ENCODE results near the gene FAM221A.

FAM221A gene

GRCh38 chr7:23679898-23680413, at the start of gene FAM221A:
Gene FAM221A (plus strand): TSS chr7:23680199. CDS start chr7:23680219, 20 bp downstream.
- peak; percentile 62 to 91 for DNase-seq (ENCODE audit: low read depth in 1 of 2, low spot score in 1 of 2)
- in situ Hi-C loops (cut with HindIII; ENCODE audit: low pct_unique_long_range_greater_than_20kb, low sequenced_read_pairs) = no loop called here
- TF ChIP-seq JUND (IDR thresholded peaks at IDR 0.05; ENCODE audit: low read depth) = no peak

GRCh38 chr7:23633417-23633816, 46.6 kb upstream of the FAM221A start:
- DNase-seq (ENCODE audit: low read depth in 1 of 2, low spot score in 1 of 2) = no peak
- in situ Hi-C loops (cut with HindIII; ENCODE audit: low pct_unique_long_range_greater_than_20kb, low sequenced_read_pairs) = no loop called here

GRCh38 chr7:23645822-23646221, 34.2 kb upstream of the FAM221A start:
- no peak for TF ChIP-seq JUND (IDR thresholded peaks at IDR 0.05; ENCODE audit: low read depth)

More at GRCh38 chr7:23633417-23633816, 46.6 kb upstream of the FAM221A start:
- no peak for TF ChIP-seq JUND (IDR thresholded peaks at IDR 0.05; ENCODE audit: low read depth)

GRCh38 chr7:23653942-23654341, 26.1 kb upstream of the FAM221A start:
- no peak for TF ChIP-seq JUND (IDR thresholded peaks at IDR 0.05; ENCODE audit: low read depth)
- in situ Hi-C loops (cut with HindIII; ENCODE audit: low pct_unique_long_range_greater_than_20kb, low sequenced_read_pairs) = no loop called here

More at GRCh38 chr7:23645822-23646221, 34.2 kb upstream of the FAM221A start:
- in situ Hi-C loops (cut with HindIII; ENCODE audit: low pct_unique_long_range_greater_than_20kb, low sequenced_read_pairs) = no loop called here
- DNase-seq (ENCODE audit: low read depth in 1 of 2, low spot score in 1 of 2) = peak in 1 of 2 experiments; percentile 11

GRCh38 chr7:23654508-23654907, 25.5 kb upstream of the FAM221A start:
- peak; percentile 26 to 67 for DNase-seq (ENCODE audit: low read depth in 1 of 2, low spot score in 1 of 2)
- in situ Hi-C loops (cut with HindIII; ENCODE audit: low pct_unique_long_range_greater_than_20kb, low sequenced_read_pairs) = no loop called here
- no peak for TF ChIP-seq JUND (IDR thresholded peaks at IDR 0.05; ENCODE audit: low read depth)

More at GRCh38 chr7:23653942-23654341, 26.1 kb upstream of the FAM221A start:
- peak in 1 of 2 experiments; percentile 18 for DNase-seq (ENCODE audit: low read depth in 1 of 2, low spot score in 1 of 2)

GRCh38 chr7:23655433-23655832, 24.6 kb upstream of the FAM221A start:
- no peak for TF ChIP-seq JUND (IDR thresholded peaks at IDR 0.05; ENCODE audit: low read depth)
- in situ Hi-C loops (cut with HindIII; ENCODE audit: low pct_unique_long_range_greater_than_20kb, low sequenced_read_pairs) = no loop called here
- DNase-seq (ENCODE audit: low read depth in 1 of 2, low spot score in 1 of 2) = no peak

GRCh38 chr7:23658831-23659427, 21.1 kb upstream of the FAM221A start:
- in situ Hi-C loops (cut with HindIII; ENCODE audit: low pct_unique_long_range_greater_than_20kb, low sequenced_read_pairs) = no loop called here
- DNase-seq (ENCODE audit: low read depth in 1 of 2, low spot score in 1 of 2) = no peak
- no peak for TF ChIP-seq JUND (IDR thresholded peaks at IDR 0.05; ENCODE audit: low read depth)

GRCh38 chr7:23661385-23661784, 18.6 kb upstream of the FAM221A start:
- TF ChIP-seq JUND (IDR thresholded peaks at IDR 0.05; ENCODE audit: low read depth) = no peak
- DNase-seq (ENCODE audit: low read depth in 1 of 2, low spot score in 1 of 2) = no peak
- in situ Hi-C loops (cut with HindIII; ENCODE audit: low pct_unique_long_range_greater_than_20kb, low sequenced_read_pairs) = no loop called here

GRCh38 chr7:23662124-23662983, 17.6 kb upstream of the FAM221A start:
- peak in 1 of 2 experiments; percentile 10 for DNase-seq (ENCODE audit: low read depth in 1 of 2, low spot score in 1 of 2)
- no peak for TF ChIP-seq JUND (IDR thresholded peaks at IDR 0.05; ENCODE audit: low read depth)
- in situ Hi-C loops (cut with HindIII; ENCODE audit: low pct_unique_long_range_greater_than_20kb, low sequenced_read_pairs) = no loop called here

GRCh38 chr7:23662984-23663313, 17.1 kb upstream of the FAM221A start:
- DNase-seq (ENCODE audit: low read depth in 1 of 2, low spot score in 1 of 2) = no peak
- no peak for TF ChIP-seq JUND (IDR thresholded peaks at IDR 0.05; ENCODE audit: low read depth)
- in situ Hi-C loops (cut with HindIII; ENCODE audit: low pct_unique_long_range_greater_than_20kb, low sequenced_read_pairs) = no loop called here

GRCh38 chr7:23664122-23664521, 15.9 kb upstream of the FAM221A start:
- in situ Hi-C loops (cut with HindIII; ENCODE audit: low pct_unique_long_range_greater_than_20kb, low sequenced_read_pairs) = no loop called here
- no peak for TF ChIP-seq JUND (IDR thresholded peaks at IDR 0.05; ENCODE audit: low read depth)
- no peak for DNase-seq (ENCODE audit: low read depth in 1 of 2, low spot score in 1 of 2)

GRCh38 chr7:23672033-23672432, 8.0 kb upstream of the FAM221A start:
- TF ChIP-seq JUND (IDR thresholded peaks at IDR 0.05; ENCODE audit: low read depth) = no peak
- no peak for DNase-seq (ENCODE audit: low read depth in 1 of 2, low spot score in 1 of 2)
- in situ Hi-C loops (cut with HindIII; ENCODE audit: low pct_unique_long_range_greater_than_20kb, low sequenced_read_pairs) = no loop called here

All from T47D (cell line).